Activated T-cell treated with anti-CD3 and anti-CD28 coated beads, Interleukin-2, amount 50 U/mL, for 72 hours (primary cell): ENCODE data around the gene TADA2A. TPM values are rescaled to one million over a fixed set of nuclear protein-coding genes. Genes with fewer than 3 reads are reported as not detected.
"Not testable (repeated sequence)": the region's sequence is repeated elsewhere in the genome, so short reads cannot be mapped to it uniquely, and the experiment has no call there.

Source experiments
- ATAC-seq, 2 donors: fragments of 150-1000 bp; cut with Tn5 transposase; replicated peaks in 1 of 2; 2 replicates each; pipeline ENCODE4 v1.10.0; 2021; ENCODE audit warnings: moderate library complexity in 2 of 2, mild to moderate bottlenecking in 1 of 2
- DNase-seq, 2 donors: peaks; one replicate each; pipeline ENCODE4 v3.0.0; 2021 to 2022; ENCODE audit warnings: mixed read lengths in 1 of 2
- H3K27ac Mint-ChIP-seq: one replicate; pipeline ENCODE4 v1.8.0; 2022; ENCODE audit warnings: mild to moderate bottlenecking, moderate library complexity, mixed read lengths
- H3K27me3 Mint-ChIP-seq: one replicate; pipeline ENCODE4 v1.8.0; 2022; ENCODE audit warnings: low read depth, mixed read lengths
- H3K36me3 Mint-ChIP-seq, 2 donors: one replicate each; pipeline ENCODE4 v1.8.0; 2022; ENCODE audit warnings: mixed read lengths in 2 of 2, mild to moderate bottlenecking in 1 of 2; ENCODE audit not compliant: insufficient read depth in 2 of 2
- H3K4me1 Mint-ChIP-seq: one replicate; pipeline ENCODE4 v1.8.0; 2022; ENCODE audit warnings: low read depth, mixed read lengths
- H3K4me3 Mint-ChIP-seq, 2 donors: one replicate each; pipeline ENCODE4 v1.8.0; 2022; ENCODE audit warnings: mild to moderate bottlenecking in 2 of 2, mixed read lengths in 2 of 2, moderate library complexity in 2 of 2
- H3K9me3 Mint-ChIP-seq, 2 donors: one replicate each; pipeline ENCODE4 v1.8.0; 2022; ENCODE audit warnings: mixed read lengths in 2 of 2
- total RNA-seq, 2 donors: library from RNA; stranded (reverse); gene quantifications; one replicate each; pipeline ENCODE4 v1.2.3, GENCODE V29; 2022

The TADA2A gene
- total RNA-seq, 2 donors from 2014 or later, result 39.4 to 42.3 TPM

DNA sequence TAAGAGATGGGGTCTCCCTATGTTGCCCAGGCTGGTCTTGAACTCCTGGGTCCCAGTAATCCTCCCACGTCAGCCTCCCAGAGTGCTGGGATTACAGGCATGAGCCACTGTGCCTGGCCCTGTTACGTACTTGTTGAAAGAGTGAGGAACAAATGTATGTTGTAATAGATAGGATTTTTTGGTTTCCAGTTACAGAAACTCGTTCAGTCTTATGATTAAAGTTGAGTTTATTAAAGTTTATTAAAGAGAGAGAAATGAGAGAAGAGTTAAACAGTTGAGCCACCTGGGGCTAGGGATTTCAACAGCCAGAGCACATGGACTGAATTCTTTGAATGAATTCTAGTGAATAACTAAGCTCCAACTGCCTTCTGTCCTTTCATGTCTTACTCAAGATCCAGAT is 3.7 kb downstream of the TADA2A start:
- Mint-ChIP-seq H3K4me3 (no peak overlapping the region), H3K27ac (no peak overlapping the region), H3K27me3 (no peaks in the 10 kb centered on the region), H3K9me3 (no peaks in the 10 kb centered on the region), H3K36me3 (peaks cover 16 to 42% of the 10 kb centered on the region in 2 donors), H3K4me1 (peaks cover 35% of the 10 kb centered on the region)
- DNase-seq (no peak), ATAC-seq (no peak)

DNA sequence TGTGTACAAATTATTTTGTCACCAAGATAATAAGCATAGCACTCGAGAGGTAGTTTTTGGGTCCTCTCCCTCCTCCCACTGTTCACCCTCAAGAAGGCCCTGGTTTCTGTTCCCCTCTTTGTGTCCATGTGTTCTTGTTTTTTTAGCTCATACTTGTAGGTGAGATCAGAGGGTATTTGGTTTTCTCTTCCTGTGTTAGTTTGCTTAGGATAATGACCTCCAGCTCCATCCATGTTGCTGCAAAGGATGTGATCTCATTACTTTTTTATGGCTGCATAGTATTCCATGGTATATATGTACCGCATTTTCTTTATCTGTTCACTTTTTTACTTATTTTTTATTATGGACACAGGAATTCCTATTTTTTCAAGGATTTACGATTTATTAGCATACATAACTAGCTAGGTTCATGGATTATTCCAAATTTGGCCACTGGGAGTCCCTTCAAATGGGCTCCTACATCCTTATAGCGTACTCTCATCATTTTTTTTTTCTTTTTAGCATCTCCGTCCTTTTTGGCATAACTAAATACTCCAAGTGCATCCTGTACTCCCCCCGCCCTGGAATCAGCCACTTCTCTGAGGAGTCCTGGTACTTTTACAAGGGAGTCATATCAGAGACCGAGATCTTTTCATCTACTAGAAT is 7.3 kb downstream of the TADA2A start:
- DNase-seq (no peak), ATAC-seq (no peak)
- H3K27me3 Mint-ChIP-seq, result no peaks in the 10 kb centered on the region
- H3K27ac Mint-ChIP-seq, result no peak overlapping the region
- H3K36me3 Mint-ChIP-seq, result peaks cover 10 to 36% of the 10 kb centered on the region in 2 donors
- H3K4me3 Mint-ChIP-seq, result no peak overlapping the region
- H3K9me3 Mint-ChIP-seq, result no peaks in the 10 kb centered on the region
- peaks cover 11% of the 10 kb centered on the region for H3K4me1 Mint-ChIP-seq

DNA sequence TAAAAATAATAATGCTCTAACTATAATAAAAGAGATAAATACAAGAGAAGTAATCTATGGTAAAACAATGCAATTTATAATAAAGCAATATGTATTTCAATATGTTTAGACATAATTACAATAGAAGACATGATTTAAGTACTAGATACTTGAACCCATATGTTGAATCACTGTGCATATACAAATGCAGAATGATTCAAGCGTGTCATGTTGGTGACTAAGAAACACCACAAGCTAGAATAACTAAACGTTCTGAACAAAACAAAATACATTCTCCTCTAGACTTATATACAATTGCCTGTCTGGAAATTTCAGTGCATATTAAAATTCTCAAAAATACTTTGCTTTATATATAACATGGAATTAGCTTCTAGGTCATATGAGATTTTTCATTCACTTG is 11.2 kb downstream of the TADA2A start:
- Mint-ChIP-seq H3K4me3 (no peak overlapping the region), H3K4me1 (no peaks in the 10 kb centered on the region), H3K9me3 (no peaks in the 10 kb centered on the region), H3K36me3 (peaks cover 8 to 28% of the 10 kb centered on the region in 2 donors), H3K27ac (no peak overlapping the region), H3K27me3 (no peaks in the 10 kb centered on the region)
- ATAC-seq, result peak in 1 of 2 donors; percentile 44
- no peak for DNase-seq

DNA sequence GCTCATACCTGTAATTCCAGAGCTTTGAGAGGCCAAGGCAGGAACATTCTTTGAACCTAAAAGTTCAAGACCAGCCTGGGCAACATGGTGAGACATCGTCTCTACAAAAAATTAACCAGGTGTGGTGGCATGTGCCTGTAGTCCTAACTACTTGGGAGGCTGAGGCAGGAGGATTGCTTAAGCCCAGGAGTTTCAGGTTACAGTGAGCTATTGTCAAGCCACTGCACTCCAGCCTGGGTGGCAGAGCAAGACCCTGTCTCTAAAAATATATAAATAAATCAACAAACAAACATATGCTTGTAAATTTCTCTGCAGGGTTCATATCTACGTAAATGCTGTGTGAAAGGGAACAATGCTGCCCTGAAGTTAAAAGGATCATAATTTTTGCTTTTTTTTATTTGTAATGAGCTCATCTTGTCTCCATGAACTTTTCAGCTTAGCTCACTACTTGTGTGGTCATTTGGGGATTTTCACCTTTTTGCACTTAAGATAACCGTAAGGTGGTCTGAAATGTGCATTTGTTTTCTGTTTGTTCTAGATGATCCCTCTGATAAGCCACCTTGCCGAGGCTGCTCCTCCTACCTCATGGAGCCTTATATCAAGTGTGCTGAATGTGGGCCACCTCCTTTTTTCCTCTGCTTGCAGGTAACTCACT is 16.4 kb downstream of the TADA2A start:
- no peak for ATAC-seq

DNA sequence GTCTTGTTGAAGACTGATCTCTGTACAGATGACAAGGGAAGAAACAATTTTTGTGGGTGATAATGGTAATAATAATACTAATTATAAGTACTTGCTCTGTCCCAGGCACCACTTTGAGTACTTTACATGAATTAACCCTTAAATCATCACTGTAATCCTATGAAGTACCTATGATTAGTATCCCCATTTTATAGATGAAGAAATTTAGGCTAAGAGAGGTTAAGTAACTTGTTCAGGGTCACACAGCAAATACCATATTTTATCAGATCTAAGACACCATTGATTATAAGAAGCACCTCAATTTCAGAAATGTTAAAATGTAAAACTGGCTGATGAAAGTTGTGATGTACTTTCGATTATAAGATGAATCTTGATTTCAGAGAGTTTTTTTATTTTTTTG is 18.6 kb downstream of the TADA2A start:
- Mint-ChIP-seq H3K4me3 (no peak overlapping the region), H3K4me1 (peaks cover 9% of the 10 kb centered on the region), H3K36me3 (peaks cover 0 to 15% of the 10 kb centered on the region in 2 donors), H3K27me3 (no peaks in the 10 kb centered on the region), H3K27ac (no peak overlapping the region), H3K9me3 (no peaks in the 10 kb centered on the region)
- no peak for ATAC-seq
- DNase-seq, result no peak

More for the DNA sequence above, 16.4 kb downstream of the TADA2A start:
- Mint-ChIP-seq H3K4me3 (no peak overlapping the region), H3K4me1 (no peaks in the 10 kb centered on the region), H3K27me3 (no peaks in the 10 kb centered on the region), H3K9me3 (no peaks in the 10 kb centered on the region), H3K27ac (peak overlapping the region; percentile 72), H3K36me3 (peaks cover 0 to 17% of the 10 kb centered on the region in 2 donors)
- DNase-seq, result no peak

DNA sequence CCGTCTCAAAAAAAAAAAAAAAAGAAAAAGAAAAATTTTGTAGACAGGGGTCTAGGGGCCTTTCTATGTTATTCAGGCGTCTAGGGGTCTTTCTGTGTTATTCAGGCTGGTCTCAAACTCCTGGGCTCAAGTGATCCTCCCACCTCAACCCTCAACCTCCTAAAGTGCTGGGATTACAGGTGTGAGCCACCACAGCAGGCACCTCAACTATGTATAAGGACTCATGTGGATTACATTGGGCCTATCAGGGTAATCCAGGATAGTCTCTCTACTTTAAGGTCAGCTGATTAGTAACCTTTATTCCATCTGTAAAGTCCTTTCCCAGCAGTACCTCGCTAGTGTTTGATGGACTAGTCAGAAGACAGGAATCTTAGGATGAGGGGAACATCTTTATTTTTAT is 22.4 kb downstream of the TADA2A start:
- ATAC-seq (no peak), DNase-seq (no peak)
- Mint-ChIP-seq H3K27ac (no peak overlapping the region), H3K36me3 (peaks cover 2 to 20% of the 10 kb centered on the region in 2 donors), H3K4me1 (peaks cover 24% of the 10 kb centered on the region), H3K27me3 (no peaks in the 10 kb centered on the region), H3K4me3 (no peak overlapping the region), H3K9me3 (no peaks in the 10 kb centered on the region)

DNA sequence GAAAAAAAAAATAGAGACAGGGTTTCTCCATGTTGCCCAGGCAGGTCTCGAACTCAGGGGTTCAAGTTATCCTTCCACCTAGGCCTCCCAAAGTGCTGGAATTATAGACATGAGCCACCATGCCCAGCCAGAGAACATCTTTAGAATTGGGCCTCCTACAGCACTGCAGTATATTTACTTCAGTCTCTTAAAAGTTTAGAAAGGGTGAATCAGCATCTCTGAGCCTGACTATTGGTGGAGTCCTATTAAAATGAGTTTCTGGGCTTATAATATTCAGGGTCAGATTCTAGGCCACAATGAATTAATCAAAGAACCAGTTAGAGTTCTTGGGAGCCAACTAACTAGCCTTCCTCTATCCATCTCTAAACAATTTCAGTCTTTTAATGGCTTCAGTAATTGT is 22.8 kb downstream of the TADA2A start:
- H3K36me3 Mint-ChIP-seq, result peaks cover 2 to 21% of the 10 kb centered on the region in 2 donors
- no peaks in the 10 kb centered on the region for H3K9me3 Mint-ChIP-seq
- DNase-seq (no peak), ATAC-seq (no peak)
- H3K4me3 Mint-ChIP-seq, result peak overlapping the region; percentile 35 to 91
- peak overlapping the region; percentile 99 for H3K27ac Mint-ChIP-seq
- H3K4me1 Mint-ChIP-seq, result peaks cover 24% of the 10 kb centered on the region
- H3K27me3 Mint-ChIP-seq, result no peaks in the 10 kb centered on the region

DNA sequence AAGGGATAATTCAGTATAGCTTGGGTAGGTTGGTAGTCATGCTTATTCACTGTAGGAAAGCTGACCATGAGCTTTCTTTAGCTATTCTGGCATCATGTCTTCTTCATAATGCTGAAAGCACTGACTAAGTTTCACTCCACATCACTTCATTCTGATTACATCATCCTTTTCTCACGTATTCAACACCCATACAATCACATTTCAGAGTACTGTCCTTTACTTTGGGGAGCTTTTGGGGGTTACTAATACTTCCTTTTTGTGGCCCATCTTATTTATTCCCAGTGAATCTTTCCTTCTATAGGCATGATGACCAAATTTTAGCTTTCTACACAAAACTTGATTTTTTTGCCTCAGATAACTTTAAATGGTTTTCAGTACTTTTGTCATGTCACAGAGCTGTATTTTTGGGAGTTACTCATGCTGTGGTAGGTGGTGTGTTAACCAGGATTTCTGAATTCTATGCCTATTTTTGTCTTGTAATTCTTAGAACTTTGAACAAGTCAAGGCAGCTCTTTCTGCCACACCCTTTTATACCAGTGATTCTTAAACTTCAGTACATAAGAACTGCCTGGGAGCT is 23.5 kb downstream of the TADA2A start:
- Mint-ChIP-seq H3K36me3 (peaks cover 2 to 16% of the 10 kb centered on the region in 2 donors), H3K9me3 (no peaks in the 10 kb centered on the region), H3K27ac (peak overlapping the region; percentile 99), H3K4me3 (peak overlapping the region; percentile 45 to 91), H3K27me3 (no peaks in the 10 kb centered on the region), H3K4me1 (peaks cover 24% of the 10 kb centered on the region)
- peak; percentile 92 for ATAC-seq
- peak in 1 of 2 donors; percentile 9 for DNase-seq

DNA sequence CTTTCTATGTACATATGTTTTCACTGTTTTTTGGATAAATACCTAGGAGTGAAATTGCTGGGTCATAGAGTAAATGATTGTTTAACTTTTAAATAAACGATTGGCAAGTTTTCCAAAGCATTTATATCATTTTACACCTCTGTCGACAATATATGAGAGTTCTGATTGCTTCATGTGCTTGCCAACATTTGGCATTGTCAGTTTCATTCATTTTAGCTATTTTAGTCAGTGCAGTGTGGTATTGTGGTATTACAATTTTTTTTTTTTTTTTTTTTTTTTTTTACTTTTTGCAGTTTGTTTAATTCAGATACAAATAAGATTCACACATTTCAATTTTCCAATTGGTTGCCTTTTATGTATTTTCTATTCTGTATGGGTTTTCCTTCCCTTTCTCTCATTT is 26.0 kb downstream of the TADA2A start:
- H3K27ac Mint-ChIP-seq, result no peak overlapping the region
- H3K4me1 Mint-ChIP-seq, result peaks cover 24% of the 10 kb centered on the region
- no peaks in the 10 kb centered on the region for H3K9me3 Mint-ChIP-seq
- H3K27me3 Mint-ChIP-seq, result no peaks in the 10 kb centered on the region
- H3K4me3 Mint-ChIP-seq, result no peak overlapping the region
- H3K36me3 Mint-ChIP-seq, result peaks cover 3 to 16% of the 10 kb centered on the region in 2 donors
- DNase-seq, result no peak
- no peak for ATAC-seq

DNA sequence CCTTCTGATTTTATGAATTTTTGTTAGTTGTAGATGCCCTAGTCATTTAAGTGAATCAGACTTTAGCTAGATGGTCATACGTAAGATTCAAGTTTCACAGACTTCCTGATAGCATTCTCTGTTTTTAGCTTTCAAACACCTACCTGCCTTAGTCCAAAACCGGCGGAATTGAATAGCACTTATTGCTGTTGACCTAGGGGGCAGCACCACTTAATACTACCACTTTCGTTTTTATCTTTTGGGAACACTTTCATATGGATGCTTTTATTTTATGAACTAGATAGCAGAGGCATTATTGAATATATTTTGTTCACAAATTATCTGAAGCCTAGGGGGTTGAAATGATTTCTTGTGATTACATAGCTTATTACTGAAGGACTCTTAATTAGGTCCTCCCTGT is 31.5 kb downstream of the TADA2A start:
- ATAC-seq (no peak), DNase-seq (no peak)
- H3K27me3 Mint-ChIP-seq, result no peaks in the 10 kb centered on the region
- peaks cover 11 to 24% of the 10 kb centered on the region in 2 donors for H3K36me3 Mint-ChIP-seq
- H3K4me1 Mint-ChIP-seq, result no peaks in the 10 kb centered on the region
- no peak overlapping the region for H3K27ac Mint-ChIP-seq
- H3K4me3 Mint-ChIP-seq, result no peak overlapping the region
- no peaks in the 10 kb centered on the region for H3K9me3 Mint-ChIP-seq

DNA sequence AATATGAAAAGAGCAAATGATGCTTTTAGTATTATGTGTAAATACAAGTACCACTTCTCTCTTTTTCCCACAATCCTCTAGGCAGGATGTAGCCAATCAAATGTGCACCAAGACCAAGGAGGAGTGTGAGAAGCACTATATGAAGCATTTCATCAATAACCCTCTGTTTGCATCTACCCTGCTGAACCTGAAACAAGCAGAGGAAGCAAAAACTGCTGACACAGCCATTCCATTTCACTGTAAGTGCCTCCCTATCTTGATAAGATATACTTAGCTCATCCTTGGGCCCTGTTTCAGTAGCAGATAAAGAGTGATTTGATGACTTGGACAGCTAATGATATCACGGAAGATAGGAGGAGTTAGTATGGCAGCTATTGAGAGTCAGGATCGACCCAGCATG is 33.7 kb downstream of the TADA2A start:
- Mint-ChIP-seq H3K27ac (no peak overlapping the region), H3K36me3 (peaks cover 10 to 25% of the 10 kb centered on the region in 2 donors), H3K27me3 (no peaks in the 10 kb centered on the region), H3K4me1 (no peaks in the 10 kb centered on the region), H3K9me3 (no peaks in the 10 kb centered on the region), H3K4me3 (no peak overlapping the region)
- DNase-seq (no peak), ATAC-seq (peak in 1 of 2 donors; percentile 25)

DNA sequence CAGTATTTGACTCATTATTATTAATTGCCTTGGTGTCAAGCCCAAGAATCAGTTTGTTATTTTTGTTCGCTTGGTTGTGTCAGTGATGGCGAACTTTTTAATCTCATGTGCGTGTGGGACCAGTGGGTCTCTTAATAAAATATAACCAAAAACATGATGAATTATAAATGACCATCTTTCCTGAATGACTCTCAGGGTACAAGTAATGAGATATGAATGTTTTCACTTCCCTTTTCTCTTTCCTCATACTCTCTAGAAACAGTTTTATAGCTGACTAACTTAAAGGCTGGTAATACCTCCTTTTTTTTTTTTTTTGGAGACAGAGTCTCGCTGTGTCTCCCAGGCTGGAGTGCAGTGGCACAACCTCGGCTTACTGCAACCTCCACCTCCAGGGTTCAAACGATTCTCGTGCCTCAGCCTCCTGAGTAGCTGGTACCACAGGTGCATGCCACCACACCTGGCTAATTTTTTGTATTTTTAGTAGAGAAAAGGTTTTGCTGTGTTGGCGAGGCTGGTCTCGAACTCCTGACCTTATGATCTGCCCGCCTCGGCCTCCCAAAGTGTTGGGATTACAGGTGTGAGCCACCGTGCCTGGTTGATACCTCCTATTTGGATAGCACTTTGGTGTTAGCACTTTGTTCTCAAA is 34.8 kb downstream of the TADA2A start:
- not testable (repeated sequence) for ATAC-seq
- peaks cover 8 to 23% of the 10 kb centered on the region in 2 donors for H3K36me3 Mint-ChIP-seq

DNA sequence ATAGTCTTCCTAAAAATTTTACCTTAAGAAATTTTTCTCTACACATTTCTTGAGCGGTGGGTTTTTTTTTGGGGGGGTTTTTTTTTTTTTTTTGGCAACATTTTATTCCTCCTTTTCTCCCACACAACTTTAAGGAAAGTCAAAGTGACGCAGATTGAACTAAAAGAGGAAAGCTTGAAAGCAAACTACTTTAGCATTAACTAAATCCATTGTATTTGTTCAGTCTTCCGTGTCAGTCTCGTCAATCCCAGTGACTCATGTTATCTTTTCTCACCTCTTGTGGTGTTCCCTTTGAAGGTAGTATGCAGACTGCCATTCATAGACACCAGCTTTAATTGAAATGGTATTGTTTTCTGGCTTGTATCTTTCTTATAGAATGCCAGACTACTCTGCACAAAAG is 39.3 kb downstream of the TADA2A start:
- H3K27me3 Mint-ChIP-seq, result no peaks in the 10 kb centered on the region
- ATAC-seq (no peak), DNase-seq (no peak)
- no peak overlapping the region for H3K27ac Mint-ChIP-seq
- no peaks in the 10 kb centered on the region for H3K9me3 Mint-ChIP-seq
- H3K4me3 Mint-ChIP-seq, result no peak overlapping the region
- peaks cover 2 to 14% of the 10 kb centered on the region in 2 donors for H3K36me3 Mint-ChIP-seq
- H3K4me1 Mint-ChIP-seq, result no peaks in the 10 kb centered on the region

More for the DNA sequence above, 34.8 kb downstream of the TADA2A start:
- not testable (repeated sequence) for H3K4me1 Mint-ChIP-seq, H3K27me3 Mint-ChIP-seq, DNase-seq, H3K9me3 Mint-ChIP-seq, H3K27ac Mint-ChIP-seq, H3K4me3 Mint-ChIP-seq
